Omental fat pad (tissue), 4 donors: ENCODE data around the gene SEC14L6. TPM values are rescaled to one million over a fixed set of nuclear protein-coding genes. Genes with fewer than 3 reads are reported as not detected.
"Not testable (repeated sequence)": the region's sequence is repeated elsewhere in the genome, so short reads cannot be mapped to it uniquely, and the experiment has no call there.

ENCODE experiments used
- ATAC-seq: fragments of 150-250 bp; one replicate; pipeline ENCODE4 v1.9.1; 2016; ENCODE audit warnings: mild to moderate bottlenecking, moderate library complexity; ENCODE audit not compliant: low FRiP score
- DNase-seq: peaks from one replicate; pipeline ENCODE4 v3.0.0-alpha.2; 2019; ENCODE audit warnings: low spot score
- CTCF ChIP-seq, 3 donors: fragments of 450-650 bp; IDR thresholded peaks; one replicate each; pipeline ENCODE4 v1.5.1; 2016 to 2017; ENCODE audit warnings: antibody characterized with exemption in 3 of 3, mild to moderate bottlenecking in 3 of 3, moderate library complexity in 2 of 3
- total RNA-seq, 4 donors: library from RNA; depleted of rRNA; stranded (reverse); fragments of >200 nt; gene quantifications; one replicate each; pipeline ENCODE4 v1.1.0, GENCODE V29; 2016

The SEC14L6 gene
- total RNA-seq, 4 donors from 2014 or later = 1.3 to 3.9 (median 2.2) TPM; not detected in 1

- TF ChIP-seq CTCF (IDR thresholded peaks at IDR 0.05) = no peak
- ATAC-seq = no peak
- DNase-seq = no peak
Observed at GRCh38 chr22:30559889-30560288, 13.3 kb upstream of the SEC14L6 start.

- no peak for TF ChIP-seq CTCF (IDR thresholded peaks at IDR 0.05)
- DNase-seq (no peak), ATAC-seq (no peak)
Observed at GRCh38 chr22:30557243-30557642, 10.7 kb upstream of the SEC14L6 start.

GRCh38 chr22:30556388-30556787 is 9.8 kb upstream of the SEC14L6 start:
- DNase-seq (no peak), ATAC-seq (no peak)
- TF ChIP-seq CTCF (IDR thresholded peaks at IDR 0.05) = no peak

- ATAC-seq = no peak
- TF ChIP-seq CTCF (IDR thresholded peaks at IDR 0.05) = no peak
Observed at GRCh38 chr22:30555282-30556210, 9.0 kb upstream of the SEC14L6 start.

GRCh38 chr22:30553971-30554370 is 7.4 kb upstream of the SEC14L6 start:
- ATAC-seq = no peak
- DNase-seq = no peak
- TF ChIP-seq CTCF (IDR thresholded peaks at IDR 0.05) = no peak

More at GRCh38 chr22:30555282-30556210, 9.0 kb upstream of the SEC14L6 start:
- DNase-seq = no peak

- no peak for DNase-seq
- TF ChIP-seq CTCF (IDR thresholded peaks at IDR 0.05) = no peak
- no peak for ATAC-seq
Observed at GRCh38 chr22:30552719-30553118, 6.2 kb upstream of the SEC14L6 start.

- not testable (repeated sequence) for DNase-seq, ATAC-seq
Observed at GRCh38 chr22:30551813-30552212, 5.3 kb upstream of the SEC14L6 start.
